Neutrophil (primary cell): ENCODE results near the gene DNAAF5.

Experiments used
- H3K27ac ChIP-seq: fragments of 200-600 bp; sonication (generic); 2 replicates; pipeline ENCODE4 v1.5.1; 2016; ENCODE audit warnings: mild to moderate bottlenecking, moderate library complexity
- H3K27me3 ChIP-seq: fragments of 200-600 bp; sonication (generic); 2 replicates; pipeline ENCODE4 v1.6.0; 2016; ENCODE audit warnings: mild to moderate bottlenecking
- H3K36me3 ChIP-seq: fragments of 200-600 bp; sonication (generic); 2 replicates; pipeline ENCODE4 v1.5.1; 2017
- H3K4me1 ChIP-seq, 2 experiments: fragments of 200-600 bp in 1 of 2; sonication (generic) in 1 of 2; 1 replicate in 1 of 2; 2 replicates in 1 of 2; pipeline versions ENCODE4 v1.5.1 to v1.6.1; 2013 to 2016; ENCODE audit warnings: low read depth in 1 of 2, low read length in 1 of 2, mild to moderate bottlenecking in 1 of 2, moderate library complexity in 1 of 2; ENCODE audit not compliant: control insufficient read depth in 1 of 2, insufficient read depth in 1 of 2
- H3K4me3 ChIP-seq, 2 experiments: fragments of 200-600 bp in 1 of 2; sonication (generic) in 1 of 2; 1 replicate in 1 of 2; 2 replicates in 1 of 2; pipeline ENCODE4 v1.5.1; 2013 to 2016; ENCODE audit warnings: low read depth in 1 of 2, low read length in 1 of 2, mild to moderate bottlenecking in 1 of 2, moderate library complexity in 1 of 2
- H3K9me3 ChIP-seq: fragments of 200-600 bp; sonication (generic); 2 replicates; pipeline ENCODE4 v1.5.1; 2016
- CTCF ChIP-seq: fragments of 200-600 bp; sonication (generic); IDR thresholded peaks from 2 replicates; pipeline ENCODE4 v1.5.1; 2016; ENCODE audit warnings: antibody characterized with exemption

Gene DNAAF5

GRCh38 chr7:732556-732955, 6.1 kb downstream of the DNAAF5 start:
- Histone ChIP-seq H3K9me3 (no peaks in the 10 kb centered on the region), H3K4me3 (no peak overlapping the region), H3K27ac (no peak overlapping the region), H3K36me3 (no peaks in the 10 kb centered on the region), H3K4me1 (peaks cover 0 to 2% of the 10 kb centered on the region in 2 experiments), H3K27me3 (peaks cover 2% of the 10 kb centered on the region)
- no peak for TF ChIP-seq CTCF

GRCh38 chr7:734214-734613, 7.7 kb downstream of the DNAAF5 start:
- no peaks in the 10 kb centered on the region for H3K36me3 ChIP-seq
- no peak overlapping the region for H3K4me3 ChIP-seq

GRCh38 chr7:734808-735207, 8.3 kb downstream of the DNAAF5 start:
- Histone ChIP-seq H3K27me3 (no peaks in the 10 kb centered on the region), H3K4me3 (no peak overlapping the region), H3K36me3 (no peaks in the 10 kb centered on the region), H3K4me1 (no peaks in the 10 kb centered on the region), H3K27ac (no peak overlapping the region), H3K9me3 (no peaks in the 10 kb centered on the region)
- TF ChIP-seq CTCF: no peak

More at GRCh38 chr7:734214-734613, 7.7 kb downstream of the DNAAF5 start:
- Histone ChIP-seq H3K27me3 (no peaks in the 10 kb centered on the region), H3K4me1 (no peaks in the 10 kb centered on the region), H3K27ac (no peak overlapping the region), H3K9me3 (no peaks in the 10 kb centered on the region)
- no peak for TF ChIP-seq CTCF

GRCh38 chr7:738241-738640, 11.7 kb downstream of the DNAAF5 start:
- Histone ChIP-seq H3K36me3 (no peaks in the 10 kb centered on the region), H3K4me3 (no peak overlapping the region)

GRCh38 chr7:738723-739454, 12.4 kb downstream of the DNAAF5 start:
- H3K4me1 ChIP-seq: no peaks in the 10 kb centered on the region
- H3K27ac ChIP-seq: no peak overlapping the region
- no peaks in the 10 kb centered on the region for H3K9me3 ChIP-seq
- TF ChIP-seq CTCF: no peak
- no peak overlapping the region for H3K4me3 ChIP-seq
- no peaks in the 10 kb centered on the region for H3K27me3 ChIP-seq
- H3K36me3 ChIP-seq: no peaks in the 10 kb centered on the region

More at GRCh38 chr7:738241-738640, 11.7 kb downstream of the DNAAF5 start:
- H3K27ac ChIP-seq: no peak overlapping the region
- no peaks in the 10 kb centered on the region for H3K4me1 ChIP-seq
- no peaks in the 10 kb centered on the region for H3K9me3 ChIP-seq
- H3K27me3 ChIP-seq: no peaks in the 10 kb centered on the region
- no peak for TF ChIP-seq CTCF
